Hepatic stellate cell (primary cell): ENCODE results near the gene RHBDL2.
A peak's percentile ranks its signal among the peaks of the same experiment; 100 is the strongest.
"Not testable (repeated sequence)": the region's sequence is repeated elsewhere in the genome, so short reads cannot be mapped to it uniquely, and the experiment has no call there.

Source experiments
- DNase-seq: peaks from one replicate; pipeline ENCODE4 v3.0.0; 2011; ENCODE audit warnings: low spot score

The RHBDL2 gene

GRCh38 chr1:38941527-38942019 lies at the start of gene RHBDL2:
Gene RHBDL2, minus strand, starts transcription at chr1:38941830. Its CDS starts 22,618 bp downstream, at chr1:38919212.
- DNase-seq, result peak; percentile 83

GRCh38 chr1:38990738-38991637 lies 49.4 kb upstream of the RHBDL2 start, which contains the start of gene AKIRIN1:
Gene AKIRIN1, plus strand, starts transcription at chr1:38991276. Its CDS starts 105 bp downstream, at chr1:38991381.
- peak; percentile 96 for DNase-seq

DNA sequence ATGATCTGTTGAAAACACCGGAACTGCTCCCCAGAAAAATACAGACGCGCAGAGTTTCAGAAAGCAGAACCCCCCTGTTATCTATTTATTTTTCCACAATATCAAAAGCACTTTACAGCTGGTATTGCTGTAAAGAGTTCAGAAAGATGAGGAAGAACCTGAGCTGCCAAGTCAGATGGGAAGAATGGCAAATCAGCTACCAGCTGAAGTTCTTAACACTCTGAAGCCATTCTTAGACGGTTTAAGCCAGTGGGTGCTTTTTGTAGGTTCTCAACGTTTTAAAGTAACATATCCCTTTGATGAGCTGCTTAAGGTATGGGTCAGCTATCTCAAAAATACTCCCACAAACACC lies 48.7 kb upstream of the RHBDL2 start:
- DNase-seq, result peak; percentile 20

GRCh38 chr1:38989979-38990378 lies 48.3 kb upstream of the RHBDL2 start:
- no peak for DNase-seq

- not testable (repeated sequence) for DNase-seq
Observed at GRCh38 chr1:38979380-38979779, 37.8 kb upstream of the RHBDL2 start.

DNA sequence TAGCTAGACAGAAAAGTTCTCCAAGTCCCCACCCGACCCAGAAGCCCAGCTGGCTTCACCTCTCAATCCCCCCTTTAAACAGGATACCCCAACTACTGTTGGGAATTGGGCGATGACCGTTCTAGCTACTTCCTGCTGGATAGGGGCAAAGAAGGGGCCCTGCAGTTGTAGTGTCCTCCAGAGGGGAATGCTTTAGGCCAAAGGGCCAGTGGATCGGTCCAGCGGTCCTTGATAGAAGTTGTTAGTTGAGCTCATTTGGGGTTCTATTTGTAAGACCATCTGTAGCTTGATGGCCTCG lies 36.6 kb upstream of the RHBDL2 start:
- not testable (repeated sequence) for DNase-seq

DNA sequence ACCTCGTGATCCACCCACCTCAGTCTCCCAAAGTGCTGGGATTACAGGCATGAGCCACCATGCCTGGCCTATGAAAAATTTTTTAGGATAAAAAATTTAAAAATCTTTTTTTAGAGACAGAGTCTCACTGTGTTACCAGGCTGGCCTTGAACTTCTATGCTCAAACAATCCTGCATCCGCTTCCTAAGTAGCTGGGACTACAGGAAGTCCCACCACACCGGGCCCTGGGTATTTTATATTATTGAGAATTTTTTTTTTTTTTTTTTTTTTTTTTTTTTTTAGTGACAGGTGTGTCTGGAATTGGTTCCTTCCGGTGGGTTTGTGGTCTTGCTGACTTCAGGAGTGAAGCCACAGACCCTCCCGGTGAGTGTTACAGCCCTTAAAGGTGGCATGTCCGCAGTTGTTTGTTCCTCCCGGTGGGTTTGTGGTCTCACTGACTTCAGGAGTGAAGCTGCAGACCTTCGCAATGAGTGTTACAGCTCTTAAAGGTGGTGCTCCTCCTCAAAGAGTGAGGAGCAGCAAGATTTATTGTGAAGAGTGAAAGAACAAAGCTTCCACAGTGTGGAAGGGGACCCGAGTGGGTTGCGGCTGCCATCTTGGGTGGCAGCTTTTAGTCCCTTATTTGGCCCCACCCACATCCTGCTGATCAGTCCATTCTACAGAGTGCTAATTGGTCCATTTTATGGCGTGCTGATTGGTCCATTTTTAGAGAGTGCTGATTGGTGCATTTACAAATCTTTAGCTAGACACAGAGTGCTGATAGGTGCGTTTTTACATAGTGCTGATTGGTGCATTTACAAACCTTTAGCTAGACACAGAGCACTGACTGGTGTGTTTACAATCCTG lies 36.0 kb upstream of the RHBDL2 start:
- not testable (repeated sequence) for DNase-seq

- DNase-seq, result no peak
Observed at GRCh38 chr1:38973659-38974437, 32.2 kb upstream of the RHBDL2 start.

DNA sequence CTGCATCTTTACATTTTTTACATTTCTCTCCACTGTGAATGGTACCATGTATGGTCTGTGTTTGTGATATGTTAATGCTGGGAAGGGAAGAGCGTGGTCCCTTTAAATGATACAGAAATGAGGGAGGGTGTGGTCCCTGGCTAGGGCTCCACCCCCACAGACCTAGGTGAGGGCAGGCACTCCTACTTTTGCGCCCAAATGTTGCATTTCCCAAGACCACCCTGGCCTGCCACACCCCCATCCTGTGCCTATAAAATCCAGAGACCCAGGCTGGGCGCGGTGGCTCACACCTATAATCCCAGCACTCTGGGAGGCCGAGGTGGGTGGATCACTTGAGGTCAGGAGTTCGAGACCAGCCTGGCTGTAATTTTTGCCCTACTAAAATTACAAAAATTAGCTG lies 31.5 kb upstream of the RHBDL2 start:
- not testable (repeated sequence) for DNase-seq

GRCh38 chr1:38964140-38964548 lies 22.5 kb upstream of the RHBDL2 start:
- no peak for DNase-seq

- no peak for DNase-seq
Observed at GRCh38 chr1:38962560-38962959, 20.9 kb upstream of the RHBDL2 start.

DNA sequence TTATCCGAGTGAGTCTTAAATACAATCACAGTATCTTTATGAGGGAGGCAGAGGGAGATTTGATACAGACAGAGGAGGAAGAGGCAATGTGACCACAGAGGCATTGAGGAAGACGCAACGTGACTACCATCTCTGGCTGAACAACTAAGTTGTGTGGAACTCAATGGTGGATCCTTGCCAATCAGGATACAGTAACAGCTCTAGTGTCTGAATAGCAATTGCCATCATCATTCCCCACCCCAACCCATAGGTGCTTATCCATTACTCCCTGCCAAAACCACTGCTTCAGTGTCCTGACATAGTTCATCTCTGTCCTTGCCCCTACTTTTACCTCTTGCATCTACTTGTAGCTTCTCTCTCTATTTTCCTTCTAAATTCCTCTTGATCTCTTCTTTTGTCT lies 20.5 kb upstream of the RHBDL2 start:
- DNase-seq, result no peak

DNA sequence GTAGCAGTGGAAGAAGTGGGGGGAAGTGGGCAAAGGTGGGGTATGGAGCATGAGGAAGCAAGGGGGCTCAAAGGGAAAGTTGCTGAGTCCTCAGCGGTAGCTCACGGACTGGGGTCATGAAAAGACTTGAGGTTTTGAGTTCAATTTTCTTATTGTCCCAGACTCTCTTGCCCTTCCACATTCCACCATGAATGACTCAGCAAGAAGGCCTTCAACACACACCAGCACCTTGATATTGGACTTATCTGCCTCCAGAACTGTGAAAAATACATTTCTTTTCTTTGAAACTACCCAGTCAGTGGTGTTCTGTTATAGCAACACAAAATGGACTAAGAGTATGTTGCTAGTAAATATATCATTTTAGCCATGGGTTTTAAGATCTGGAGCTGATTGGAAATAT lies 17.3 kb upstream of the RHBDL2 start:
- DNase-seq, result no peak

DNA sequence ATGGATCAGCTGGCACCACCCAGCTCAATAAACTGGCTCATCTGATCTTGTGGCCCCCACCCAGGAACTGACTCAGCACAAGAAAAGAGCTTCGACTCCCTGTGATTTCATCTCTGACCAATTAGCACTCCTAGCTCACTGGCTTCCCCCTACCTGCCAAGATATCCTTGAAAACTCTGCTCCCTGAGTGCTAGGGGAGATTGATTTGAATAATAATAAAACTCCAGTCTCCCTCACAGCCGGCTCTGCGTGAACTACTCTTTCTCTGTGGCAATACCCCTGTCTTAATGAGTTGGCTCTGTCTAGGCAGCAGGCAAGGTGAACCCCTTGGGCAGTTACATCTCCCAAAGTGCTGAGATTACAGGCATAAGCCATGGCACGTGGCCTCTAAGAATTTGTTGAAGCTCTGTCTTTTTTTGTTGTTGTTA lies 11.8 kb upstream of the RHBDL2 start:
- DNase-seq, result no peak

- no peak for DNase-seq
Observed at GRCh38 chr1:38950553-38950952, 8.9 kb upstream of the RHBDL2 start.

DNA sequence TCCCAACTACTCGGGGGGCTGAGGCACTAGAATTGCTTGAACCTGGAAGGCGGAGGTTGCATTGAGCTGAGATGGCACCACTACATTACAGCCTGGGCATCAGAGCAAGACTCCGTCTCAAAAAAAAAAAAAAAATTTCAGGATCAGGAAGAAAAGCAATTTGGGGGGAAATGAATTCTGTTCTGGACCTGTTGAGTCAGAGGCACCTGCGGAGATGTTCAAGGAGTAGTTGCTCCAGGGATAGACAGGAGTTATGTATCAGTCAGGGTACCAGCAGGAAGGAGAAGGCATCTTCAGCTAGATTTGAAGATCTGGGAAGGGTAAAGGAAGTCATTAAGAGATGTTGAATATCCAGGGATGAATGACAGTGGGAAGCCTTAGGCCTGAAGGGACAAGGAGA lies 2.9 kb upstream of the RHBDL2 start:
- DNase-seq, result no peak

GRCh38 chr1:38942664-38943428 lies 1.2 kb upstream of the RHBDL2 start:
- DNase-seq, result no peak

DNA sequence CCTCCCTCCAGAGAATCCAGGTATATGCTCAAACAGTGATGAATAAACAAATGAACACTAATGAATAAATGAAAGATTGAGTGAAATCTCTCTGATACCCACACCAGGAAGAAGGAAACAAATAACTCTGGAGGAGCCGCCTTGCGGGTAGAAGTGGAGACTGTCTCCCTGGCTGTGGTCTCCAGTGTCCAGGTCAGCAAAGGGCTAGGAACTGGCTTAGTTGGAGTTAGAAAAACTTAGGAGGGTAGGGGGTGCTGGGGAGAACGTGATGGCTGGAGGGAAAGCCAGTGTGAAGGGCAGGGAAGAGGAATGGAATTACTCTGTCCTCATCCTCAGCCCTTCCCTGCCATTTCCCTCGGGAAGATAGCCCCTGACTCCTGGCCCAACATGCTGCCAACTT lies 537 bp downstream of the RHBDL2 start:
- DNase-seq, result peak; percentile 26

- DNase-seq, result no peak
Observed at GRCh38 chr1:38940339-38941047, 1.1 kb downstream of the RHBDL2 start.

DNA sequence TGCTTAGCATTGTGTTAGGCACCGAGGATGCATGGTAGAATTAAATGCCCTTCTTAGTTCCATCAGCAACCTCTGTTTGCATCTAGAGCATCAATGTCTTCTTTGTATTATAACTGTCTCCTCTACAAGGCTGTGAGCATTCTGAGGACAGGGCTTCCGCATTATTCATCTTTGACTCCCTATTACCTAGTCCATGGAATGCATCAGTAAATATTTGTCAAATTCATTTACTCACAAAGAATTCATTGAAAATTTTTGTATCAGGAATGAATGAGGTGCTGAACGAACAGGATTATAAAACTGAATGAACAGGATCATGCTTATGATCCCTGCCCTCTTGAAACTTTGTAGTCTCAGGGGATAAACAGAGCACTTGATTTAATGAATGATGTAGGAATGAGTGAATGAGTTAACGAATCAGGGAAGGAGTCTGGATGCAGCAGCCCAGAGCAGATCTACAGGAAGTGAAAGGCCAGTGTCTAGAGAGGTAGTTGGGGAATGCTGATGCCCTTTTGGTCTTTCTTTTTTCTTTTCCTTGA lies 2.8 kb downstream of the RHBDL2 start:
- DNase-seq, result no peak
